Effector CD4-positive, alpha-beta T cell (primary cell): ENCODE data around the gene XPO5.
"Not testable (repeated sequence)": the region's sequence is repeated elsewhere in the genome, so short reads cannot be mapped to it uniquely, and the experiment has no call there.

Source experiments
- DNase-seq: peaks from one replicate; pipeline ENCODE4 v3.0.0-alpha.2; 2020

Gene XPO5

DNA sequence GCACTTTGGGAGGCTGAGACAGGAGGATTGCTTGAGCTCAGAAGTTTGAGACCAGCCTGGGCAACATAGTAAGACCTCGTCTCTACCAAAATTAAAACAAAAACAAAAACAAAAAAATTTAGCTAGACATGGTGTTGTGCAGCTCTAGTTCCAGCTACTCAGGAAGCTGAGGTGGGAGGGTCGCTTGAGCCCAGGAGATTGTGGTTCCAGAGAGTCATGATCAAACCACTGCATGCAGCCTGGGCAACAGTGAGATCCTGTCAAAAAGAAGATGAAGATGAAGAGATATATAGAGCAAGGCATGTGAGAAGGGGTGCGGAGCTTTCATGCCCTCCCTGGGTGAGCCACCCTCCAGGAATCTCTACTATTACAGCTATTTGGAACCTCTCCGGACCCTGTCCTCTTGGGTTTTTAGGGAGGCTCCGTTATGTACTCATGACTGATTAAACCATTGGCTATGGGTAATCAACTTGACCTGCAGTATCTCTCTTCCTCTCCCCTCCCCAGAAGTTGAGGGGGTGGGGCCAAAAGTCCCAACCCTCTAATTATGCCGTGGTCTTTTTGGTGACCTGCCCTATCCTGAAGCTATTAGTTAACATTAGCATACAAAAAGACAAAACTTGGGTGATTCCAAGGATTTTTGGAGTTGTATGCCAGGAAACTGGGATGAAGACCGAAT lies 9.2 kb upstream of the XPO5 start:
- no peak for DNase-seq

DNA sequence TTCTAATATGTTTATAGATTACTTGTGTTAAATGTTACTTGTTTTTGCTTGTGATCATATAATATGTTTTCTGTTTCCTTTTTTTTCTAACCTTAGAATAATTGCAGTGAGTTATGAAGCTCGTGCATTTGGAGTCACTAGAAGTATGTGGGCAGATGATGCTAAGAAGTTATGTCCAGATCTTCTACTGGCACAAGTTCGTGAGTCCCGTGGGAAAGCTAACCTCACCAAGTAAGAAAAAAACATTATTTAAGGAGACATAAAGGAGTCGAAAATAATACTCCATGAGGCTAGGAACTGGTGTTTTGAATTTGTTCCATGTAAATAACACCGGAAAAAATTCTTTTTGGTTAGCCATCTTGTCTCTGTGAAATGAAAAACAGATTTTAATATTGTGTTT lies 7.1 kb upstream of the XPO5 start:
- no peak for DNase-seq

DNA sequence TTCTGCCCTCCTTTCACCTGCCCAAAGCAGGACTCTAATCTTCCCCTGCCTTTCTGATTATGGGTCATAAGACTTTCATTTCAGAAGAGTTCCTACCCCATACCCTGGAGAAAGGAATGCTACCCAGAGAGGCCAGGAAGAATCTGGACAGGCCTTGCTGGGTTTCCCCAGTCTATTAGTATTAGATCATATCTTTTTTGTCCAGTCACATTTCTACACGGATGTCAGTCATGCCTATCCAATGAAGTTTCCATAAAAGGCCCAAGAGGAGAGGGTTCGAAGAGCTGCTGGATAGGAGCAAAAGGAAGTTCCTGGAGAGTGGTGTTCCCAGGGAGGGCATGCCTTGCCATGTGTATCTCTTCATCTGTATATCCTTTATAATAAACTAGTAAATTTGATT lies 3.3 kb upstream of the XPO5 start:
- no peak for DNase-seq

DNA sequence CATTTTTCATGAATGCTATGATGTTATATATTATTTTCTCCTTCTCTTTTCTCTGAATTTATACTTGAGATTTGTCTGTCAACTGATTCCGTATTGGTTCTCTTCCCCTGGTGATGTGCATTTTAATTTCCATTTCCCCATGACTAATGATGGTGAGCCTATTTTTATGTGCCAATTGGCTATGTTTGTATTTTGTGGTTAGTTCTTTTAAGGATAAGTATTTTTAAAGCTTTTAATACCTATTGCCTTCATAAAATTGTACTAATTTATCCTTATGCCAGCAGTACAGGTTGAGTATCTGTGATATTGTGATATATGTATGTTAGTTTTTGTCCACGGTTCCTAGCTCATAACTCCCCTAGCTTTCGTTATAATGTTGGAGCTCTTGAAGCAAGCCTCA lies 2.9 kb upstream of the XPO5 start:
- DNase-seq, result no peak

DNA sequence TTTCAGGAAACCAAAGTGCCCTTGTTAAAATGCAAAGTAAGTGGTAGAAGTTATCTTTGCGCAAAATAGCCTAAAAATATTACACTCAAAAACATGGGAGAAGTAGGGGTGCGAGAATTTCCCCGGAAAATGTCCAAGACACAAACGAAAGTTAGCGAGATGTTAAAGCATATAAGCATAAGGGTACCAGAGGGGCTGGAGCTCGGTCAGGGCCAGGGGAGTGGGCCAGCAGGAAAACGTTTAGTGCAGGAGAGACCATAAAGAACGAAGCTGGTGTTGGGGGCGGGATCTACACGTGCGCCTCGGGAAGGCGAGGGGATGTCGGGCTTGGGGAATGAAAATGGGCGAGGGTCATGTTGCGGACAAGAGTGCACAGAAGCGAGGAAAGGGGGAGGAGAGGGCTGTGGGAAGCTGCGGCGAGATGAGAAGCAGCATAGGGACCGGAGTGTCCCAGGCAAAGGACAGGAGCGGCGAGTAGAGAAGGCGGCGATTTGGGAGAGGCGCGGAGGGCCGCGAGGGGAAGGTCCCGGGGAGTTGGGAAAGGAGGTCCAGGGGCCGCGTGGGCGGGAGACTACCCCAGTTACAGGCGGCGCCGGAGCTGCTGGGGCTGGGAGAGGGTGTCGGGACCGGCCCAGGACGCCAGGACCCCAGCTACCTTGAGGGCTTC lies 600 bp downstream of the XPO5 start:
- DNase-seq, result no peak

DNA sequence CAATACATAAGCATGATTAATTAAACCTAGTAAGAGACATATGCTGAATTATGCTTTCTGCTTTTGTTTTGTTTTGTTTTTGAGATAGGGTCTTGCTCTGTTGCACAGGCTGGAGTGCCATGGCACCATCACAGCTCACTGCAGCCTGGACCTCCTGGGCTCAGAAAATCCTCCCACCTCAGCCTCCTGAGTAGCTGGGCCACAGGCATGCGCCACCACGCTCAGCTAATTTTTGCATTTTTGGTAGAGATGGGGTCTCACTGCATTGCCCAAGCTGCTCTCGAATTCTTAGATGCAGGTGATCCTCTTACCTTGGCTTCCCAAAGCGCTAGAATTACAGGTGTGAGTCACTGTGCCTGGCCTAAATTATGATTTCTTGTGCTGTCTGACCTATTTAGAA lies 3.8 kb downstream of the XPO5 start:
- DNase-seq, result no peak

DNA sequence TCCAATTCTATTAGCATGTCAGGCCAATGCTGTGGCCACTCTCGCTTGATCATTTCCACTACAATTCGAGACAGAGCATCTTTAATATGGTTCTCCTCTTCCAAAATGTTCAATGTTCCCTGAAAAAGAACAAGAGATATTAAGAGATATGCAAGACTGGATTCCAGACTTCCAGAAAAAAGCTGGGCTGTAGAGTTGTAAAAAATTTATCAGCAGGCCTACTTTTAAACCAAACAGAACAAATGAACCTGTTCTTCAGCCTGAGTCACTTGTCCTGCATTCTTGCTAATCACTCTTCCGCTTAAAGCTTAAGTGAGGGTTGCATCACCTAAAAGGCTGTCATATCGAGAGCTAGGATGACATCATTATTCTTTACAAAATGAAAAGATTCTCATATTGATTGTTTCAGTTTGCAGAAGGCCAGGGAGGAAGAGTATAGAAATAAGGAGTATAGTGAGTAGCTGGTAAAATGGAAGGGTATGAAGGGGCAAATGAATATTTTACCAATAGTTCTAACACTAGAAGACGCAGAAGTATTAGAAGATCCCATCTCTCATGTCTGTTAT lies 4.9 kb downstream of the XPO5 start:
- no peak for DNase-seq

DNA sequence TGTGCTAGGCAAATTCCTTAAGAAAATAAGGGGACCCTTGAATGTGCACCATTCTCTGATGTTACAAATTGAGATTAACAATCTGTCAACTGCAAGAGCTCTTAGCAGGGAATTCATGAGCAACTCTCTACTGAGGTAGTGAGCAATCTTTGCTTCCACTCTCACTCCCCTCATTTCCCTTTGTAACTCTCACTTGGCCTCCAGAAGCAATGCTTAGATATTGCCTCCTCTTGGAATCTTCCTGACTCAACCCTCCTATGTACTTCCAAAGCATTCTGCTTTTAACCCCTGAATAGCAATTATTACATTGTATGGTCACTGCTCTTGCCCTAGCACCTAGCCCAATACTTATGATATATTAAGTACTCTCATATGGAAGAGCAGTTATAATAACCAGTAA lies 16.5 kb downstream of the XPO5 start:
- no peak for DNase-seq

DNA sequence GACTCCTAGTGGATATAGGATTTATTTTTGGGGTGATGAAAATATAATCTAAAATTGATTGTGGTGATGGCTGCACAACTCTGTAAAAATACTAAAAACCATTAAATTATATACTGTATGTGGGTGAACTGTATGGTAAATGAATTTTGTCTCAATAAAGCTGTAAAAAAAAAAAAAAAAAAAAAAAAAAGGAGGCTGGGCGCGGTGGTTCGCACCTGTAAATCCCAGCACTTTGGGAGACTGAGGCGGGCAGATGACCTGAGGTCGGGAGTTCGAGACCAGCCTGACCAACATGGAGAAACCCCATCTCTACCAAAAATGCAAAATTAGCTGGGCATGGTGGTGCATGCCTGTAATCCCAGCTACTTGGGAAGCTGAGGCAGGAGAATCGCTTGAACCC lies 18.2 kb downstream of the XPO5 start:
- DNase-seq, result not testable (repeated sequence)

DNA sequence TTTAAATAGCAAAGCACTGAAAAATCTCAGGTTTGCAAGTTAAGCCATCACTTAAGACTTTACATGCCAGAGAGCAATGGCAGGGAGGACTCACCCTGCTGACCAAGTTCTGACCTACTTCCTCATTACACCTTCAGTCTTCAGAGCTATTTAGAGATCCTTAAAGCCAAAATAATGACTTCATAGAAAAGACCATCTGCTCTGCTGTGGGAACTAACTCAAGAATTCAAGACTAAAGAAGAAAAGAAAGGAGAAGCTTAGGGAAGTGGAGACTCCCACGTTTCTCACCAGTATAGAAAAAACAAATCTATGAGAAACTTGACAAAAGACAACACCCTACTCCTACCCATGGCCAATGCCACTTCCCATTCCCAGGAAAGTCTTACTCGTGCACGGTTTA lies 28.6 kb downstream of the XPO5 start:
- no peak for DNase-seq

DNA sequence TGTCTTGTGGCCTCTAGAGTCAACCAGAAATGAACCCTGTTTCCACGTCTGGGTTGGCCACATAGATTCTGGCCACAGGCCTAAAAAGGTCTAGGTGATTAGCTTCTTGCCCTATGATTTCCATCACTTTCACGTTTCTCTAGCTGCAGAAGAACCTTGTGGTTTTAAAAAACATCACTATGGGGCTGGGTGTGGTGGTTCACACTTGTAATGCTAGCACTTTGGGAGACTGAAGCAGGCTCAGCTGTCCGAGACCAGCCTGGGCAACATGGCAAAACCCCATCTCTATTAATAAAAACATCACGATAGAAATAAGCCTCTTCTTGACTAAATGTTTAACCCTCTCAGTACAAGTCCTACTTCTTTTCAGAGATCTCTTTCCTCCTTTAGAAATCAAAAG lies 31.4 kb downstream of the XPO5 start:
- DNase-seq, result no peak

DNA sequence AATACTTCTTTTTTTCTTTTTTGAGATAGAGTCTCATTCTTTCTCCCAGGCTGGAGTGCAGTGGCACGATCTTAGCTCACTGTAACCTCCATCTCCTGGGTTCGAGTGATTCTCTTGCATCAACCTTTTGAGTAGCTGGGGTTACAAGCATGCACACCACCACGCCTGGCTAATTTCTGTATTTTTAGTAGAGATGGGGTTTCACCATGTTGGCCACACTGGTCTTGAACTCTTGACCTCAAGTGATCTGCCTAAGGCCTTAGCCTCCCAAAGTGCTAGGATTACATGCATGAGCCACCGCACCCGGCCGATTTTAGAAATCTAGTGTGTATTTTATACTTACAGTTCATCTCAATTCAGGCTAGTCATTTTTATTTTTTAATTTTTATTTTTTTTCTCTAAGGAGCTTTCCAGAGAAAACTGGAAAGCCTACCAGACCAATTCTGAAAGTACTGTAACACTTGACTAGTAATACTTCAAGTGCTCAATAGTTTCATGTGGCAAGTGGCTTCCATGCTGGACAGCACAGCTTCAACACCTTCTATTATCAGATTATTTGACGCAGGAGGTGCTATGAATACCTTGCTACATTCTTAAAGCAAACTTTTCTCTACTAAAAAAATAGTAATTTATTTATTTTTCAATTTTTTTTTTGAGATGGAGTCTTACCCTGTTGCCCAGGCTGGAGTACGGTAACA lies 33.9 kb downstream of the XPO5 start:
- no peak for DNase-seq

DNA sequence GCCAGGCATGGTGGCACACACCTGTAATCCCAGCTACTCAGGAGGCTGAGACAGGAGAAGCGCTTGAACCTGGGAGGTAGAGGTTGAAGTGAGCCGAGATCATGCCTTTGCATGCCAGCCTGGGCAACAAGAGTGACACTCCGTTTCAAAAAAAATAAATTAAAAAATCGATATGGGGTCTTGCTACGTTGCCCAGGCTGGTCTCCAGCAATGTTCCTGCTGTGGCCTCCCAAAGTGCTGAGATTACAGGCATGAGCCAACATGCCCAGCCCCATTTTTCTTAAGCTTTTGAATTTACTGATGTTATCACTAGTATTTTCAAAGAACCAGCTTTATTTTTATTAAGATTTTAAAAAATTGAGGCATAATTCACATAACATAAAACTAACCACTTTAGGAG lies 35.3 kb downstream of the XPO5 start:
- DNase-seq, result no peak

DNA sequence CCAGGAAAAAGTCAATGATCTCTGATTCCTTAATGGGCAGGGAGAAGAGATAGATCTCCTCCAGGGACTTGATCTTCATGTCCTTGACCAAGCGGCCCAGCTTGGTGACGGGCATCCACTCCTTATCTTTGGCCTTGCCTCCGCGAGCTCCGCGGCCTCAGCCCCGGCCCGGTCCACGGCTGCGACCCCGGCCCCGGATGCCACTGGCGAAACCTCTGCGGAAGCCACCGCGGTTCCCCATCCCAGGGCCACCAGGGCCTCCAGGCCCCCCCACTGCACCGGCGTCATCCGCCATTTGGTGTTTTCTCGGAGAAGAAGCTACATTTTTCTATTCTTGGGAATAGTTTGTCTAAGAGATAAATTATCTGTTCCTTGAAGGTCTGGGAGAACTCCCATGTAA lies 36.4 kb downstream of the XPO5 start:
- DNase-seq, result not testable (repeated sequence)

DNA sequence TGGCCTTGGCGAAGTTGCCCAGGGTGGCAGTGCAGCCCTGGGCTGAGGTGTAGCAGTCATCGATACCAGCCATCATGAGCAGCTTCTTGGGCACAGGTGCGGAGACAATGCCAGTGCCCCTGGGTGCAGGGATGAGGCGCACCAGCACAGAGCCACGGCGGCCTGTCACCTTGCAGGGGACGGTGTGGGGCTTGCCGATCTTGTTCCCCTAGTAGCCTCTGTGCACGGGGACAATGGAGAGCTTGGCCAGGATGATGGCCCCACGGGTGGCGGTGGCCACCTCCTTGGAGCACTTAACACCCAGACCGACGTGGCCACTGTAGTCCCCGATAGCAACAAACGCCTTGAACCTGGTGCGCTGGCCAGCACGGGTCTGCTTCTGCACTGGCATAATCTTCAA lies 36.9 kb downstream of the XPO5 start:
- not testable (repeated sequence) for DNase-seq

DNA sequence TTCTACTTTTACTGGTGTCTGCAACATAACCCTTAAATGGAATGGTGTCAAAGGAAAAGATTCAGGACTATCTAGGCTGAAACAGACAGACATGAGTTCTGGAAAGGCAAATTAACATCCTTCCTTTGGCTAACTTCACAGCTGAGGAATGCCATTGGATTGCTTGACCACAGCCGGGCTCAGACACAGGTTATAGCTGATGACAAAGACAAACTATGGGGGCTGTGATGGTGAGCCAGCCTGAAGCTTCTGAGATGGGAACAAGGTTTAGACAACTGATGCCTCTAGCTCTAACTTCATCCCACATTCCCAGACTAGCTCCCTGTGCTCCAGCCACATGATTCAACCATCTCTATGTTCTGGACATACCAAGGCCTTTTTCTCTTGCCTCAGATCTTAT lies 43.6 kb downstream of the XPO5 start:
- no peak for DNase-seq

DNA sequence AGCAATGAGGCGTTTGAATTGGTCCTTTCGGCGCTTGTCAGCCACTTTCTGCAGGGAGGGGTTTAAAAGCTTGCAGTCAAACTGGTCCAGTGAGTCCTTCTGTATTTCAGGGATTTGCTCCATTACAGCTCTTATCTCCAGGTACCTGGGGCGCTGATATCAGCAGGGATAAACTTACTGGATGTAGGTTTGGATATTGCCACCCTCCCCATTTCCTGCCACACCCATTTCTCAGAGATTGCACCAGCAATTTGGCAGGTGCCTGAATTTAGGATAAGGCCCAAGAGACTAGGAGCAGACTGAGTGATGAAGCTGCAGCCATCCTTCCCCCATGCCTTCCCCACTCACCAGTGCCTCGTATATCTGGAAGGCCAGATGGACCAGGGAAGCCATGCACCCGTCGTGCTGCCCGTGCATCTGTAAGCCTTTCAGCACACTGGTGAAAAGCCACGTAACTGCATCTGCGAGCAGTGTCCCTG lies 51.3 kb downstream of the XPO5 start:
- DNase-seq, result no peak

DNA sequence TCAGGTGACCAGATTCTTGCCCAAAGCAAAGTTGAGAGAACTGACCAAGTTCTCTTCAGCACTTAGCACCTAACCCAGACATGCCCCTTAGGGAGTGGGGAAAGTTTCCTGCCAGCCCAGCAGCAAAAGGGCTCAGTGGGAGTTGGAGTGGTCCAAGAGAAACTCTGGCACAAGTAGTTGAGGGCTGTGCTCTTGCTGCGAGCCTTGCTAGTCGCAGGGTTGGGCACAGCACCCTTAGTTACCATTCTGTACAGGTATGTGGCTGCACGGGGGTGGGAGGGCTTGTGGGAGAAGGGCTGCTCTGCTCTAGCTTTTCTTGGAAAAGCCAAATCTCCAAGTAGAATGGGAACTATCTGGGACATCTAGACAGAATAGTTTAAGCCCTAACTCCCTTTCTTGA lies 52.6 kb downstream of the XPO5 start:
- no peak for DNase-seq

DNA sequence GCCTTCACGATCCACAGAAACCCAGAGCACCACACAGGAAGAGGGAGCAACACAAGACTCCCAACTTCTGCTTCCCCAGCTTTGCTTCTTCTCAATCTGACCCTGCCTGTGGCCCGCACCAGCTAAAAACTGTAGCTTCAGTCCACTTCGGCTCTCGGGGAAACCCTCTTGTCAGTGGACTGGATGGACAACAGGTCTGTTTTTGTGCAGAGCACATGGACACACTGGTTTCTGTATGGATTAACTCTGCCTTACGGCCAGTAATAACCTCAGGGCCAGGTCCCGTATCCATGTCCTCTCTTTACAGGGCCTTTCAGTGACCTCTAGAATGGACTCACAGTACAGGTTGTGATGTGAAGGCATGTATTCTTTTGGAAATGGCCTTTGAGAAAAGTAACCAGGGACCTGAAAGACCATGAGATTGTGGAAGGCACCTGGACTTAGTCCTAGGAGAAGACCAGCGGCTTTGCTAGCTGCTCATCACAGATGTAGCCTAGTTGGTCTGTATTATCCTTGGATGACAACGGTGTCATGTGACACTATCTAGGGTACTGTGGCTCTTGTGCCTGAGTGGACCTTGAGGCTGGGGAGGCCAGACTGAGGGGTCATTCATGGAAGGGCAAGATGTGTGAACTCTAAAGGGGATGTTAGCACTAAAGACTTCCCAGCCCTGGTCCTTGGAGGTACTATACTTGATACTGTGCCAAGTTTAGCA lies 53.1 kb downstream of the XPO5 start:
- DNase-seq, result no peak

DNA sequence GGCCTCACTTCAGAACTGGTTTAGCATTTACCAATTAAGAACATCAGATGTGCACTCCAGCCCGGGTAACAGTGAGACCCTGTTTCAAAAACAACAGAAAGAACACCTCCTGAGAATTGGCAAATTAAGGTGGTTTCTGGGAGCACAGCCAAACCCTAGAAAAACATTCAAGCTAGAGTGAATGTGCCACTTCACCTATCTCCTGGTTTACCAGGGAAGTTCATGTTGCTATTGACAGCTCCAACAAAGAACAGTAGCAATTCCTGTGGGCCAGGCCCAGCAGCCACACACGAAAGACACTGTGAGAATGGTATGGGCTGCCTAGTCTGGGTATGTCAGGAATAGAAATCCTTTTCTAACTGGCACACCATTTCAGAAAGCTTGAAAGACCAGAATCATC lies 54.0 kb downstream of the XPO5 start:
- DNase-seq, result no peak

DNA sequence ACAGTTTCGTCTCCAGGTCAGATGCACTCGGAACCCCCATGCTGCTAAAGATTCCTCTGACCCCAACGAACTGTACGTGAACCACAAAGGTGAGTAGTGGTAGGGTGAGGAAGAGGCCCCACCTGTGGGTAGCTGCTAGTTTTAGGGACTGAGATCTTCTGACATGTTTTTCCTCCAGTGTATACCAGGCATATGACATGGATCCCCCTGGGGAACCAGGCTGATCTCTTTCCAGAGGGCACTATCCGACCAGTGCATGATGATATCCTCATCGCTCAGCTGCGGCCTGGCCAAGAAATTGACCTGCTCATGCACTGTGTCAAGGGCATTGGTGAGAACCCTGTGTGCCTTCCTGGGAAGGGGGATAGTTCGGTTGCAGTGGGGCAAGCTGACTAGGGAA lies 55.7 kb downstream of the XPO5 start:
- DNase-seq, result no peak

DNA sequence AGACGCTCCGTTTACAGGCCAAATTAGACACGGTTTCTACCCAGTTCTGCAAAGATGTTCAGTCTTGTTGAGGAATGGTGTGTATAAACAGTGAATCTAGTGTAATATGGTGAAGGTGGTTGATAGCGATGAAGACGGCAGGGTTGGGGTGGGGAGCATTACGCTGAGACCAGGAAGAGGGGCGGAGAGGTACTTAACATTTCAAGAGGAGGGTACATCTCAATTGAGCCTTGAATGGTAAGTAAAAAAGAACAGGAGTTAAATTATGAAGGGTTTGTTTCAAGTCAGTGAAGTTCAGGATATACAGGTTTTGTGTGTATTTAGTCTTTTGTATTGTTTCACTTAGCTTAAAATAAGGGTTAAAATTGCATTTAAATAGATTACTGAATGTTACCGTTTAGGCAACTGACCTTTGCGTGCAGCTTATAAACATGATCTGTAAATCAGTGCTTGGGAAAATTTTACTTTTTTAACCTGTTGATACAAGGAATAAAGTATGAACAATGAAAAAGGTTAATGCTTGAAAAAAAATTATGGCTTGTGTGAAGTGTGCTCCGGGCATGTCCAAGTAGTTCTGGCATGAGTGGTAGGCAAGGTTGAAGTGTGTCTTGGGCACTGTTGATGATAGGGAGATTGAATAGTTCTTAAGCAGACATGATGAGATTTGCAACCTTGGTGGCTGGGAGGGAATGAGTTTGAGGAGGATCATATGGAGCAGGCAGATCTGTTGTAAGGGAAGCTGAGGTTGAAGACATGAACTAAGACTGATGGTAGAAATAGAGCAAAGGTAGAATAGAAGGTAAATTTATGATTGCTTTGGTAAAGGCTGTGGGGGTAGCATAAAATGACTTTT lies 58.1 kb downstream of the XPO5 start:
- no peak for DNase-seq
